ENCODE data around the gene AKAP12. TPM values are rescaled to one million over a fixed set of nuclear protein-coding genes. Genes with fewer than 3 reads are reported as not detected.

Gene AKAP12
- total RNA-seq, 1 donor from 2014 or later: 154 TPM

DNA sequence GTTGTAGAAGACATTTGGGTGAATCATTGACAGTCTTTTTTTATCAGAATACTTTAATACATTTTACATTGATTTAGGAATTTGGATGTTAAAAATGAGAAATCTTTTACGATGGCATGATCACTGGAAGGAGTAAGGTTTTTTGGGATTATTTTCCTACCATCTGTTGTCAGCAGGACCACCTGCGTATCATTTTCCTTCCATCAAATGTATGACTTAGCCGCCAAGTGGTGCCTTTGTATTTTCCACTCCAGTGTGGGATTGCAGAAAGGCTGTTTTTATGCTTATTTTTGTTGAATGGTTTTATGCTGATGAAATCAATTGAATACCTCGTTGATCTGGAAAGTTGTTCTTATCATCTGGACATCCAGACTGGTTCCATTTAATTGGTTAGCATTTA lies 35.8 kb downstream of the AKAP12 start:
- H3K36me3 Mint-ChIP-seq (ENCODE audit: unreplicated experiment): no peaks in the 10 kb centered on the region
- no peak for DNase-seq (ENCODE audit: extremely low spot score, unreplicated experiment)
- H3K27me3 Mint-ChIP-seq (ENCODE audit: unreplicated experiment): no peaks in the 10 kb centered on the region
- TF ChIP-seq, protein P1, sequence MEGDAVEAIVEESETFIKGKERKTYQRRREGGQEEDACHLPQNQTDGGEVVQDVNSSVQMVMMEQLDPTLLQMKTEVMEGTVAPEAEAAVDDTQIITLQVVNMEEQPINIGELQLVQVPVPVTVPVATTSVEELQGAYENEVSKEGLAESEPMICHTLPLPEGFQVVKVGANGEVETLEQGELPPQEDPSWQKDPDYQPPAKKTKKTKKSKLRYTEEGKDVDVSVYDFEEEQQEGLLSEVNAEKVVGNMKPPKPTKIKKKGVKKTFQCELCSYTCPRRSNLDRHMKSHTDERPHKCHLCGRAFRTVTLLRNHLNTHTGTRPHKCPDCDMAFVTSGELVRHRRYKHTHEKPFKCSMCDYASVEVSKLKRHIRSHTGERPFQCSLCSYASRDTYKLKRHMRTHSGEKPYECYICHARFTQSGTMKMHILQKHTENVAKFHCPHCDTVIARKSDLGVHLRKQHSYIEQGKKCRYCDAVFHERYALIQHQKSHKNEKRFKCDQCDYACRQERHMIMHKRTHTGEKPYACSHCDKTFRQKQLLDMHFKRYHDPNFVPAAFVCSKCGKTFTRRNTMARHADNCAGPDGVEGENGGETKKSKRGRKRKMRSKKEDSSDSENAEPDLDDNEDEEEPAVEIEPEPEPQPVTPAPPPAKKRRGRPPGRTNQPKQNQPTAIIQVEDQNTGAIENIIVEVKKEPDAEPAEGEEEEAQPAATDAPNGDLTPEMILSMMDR (IDR thresholded peaks at IDR 0.05): no peak
- H3K4me3 Mint-ChIP-seq (ENCODE audit: unreplicated experiment): no peak overlapping the region
- peak overlapping the region; percentile 90 for H3K27ac Mint-ChIP-seq (ENCODE audit: unreplicated experiment)
- H3K9me3 Mint-ChIP-seq (ENCODE audit: unreplicated experiment): no peaks in the 10 kb centered on the region
- peaks cover 52% of the 10 kb centered on the region for H3K4me1 Mint-ChIP-seq (ENCODE audit: unreplicated experiment)

DNA sequence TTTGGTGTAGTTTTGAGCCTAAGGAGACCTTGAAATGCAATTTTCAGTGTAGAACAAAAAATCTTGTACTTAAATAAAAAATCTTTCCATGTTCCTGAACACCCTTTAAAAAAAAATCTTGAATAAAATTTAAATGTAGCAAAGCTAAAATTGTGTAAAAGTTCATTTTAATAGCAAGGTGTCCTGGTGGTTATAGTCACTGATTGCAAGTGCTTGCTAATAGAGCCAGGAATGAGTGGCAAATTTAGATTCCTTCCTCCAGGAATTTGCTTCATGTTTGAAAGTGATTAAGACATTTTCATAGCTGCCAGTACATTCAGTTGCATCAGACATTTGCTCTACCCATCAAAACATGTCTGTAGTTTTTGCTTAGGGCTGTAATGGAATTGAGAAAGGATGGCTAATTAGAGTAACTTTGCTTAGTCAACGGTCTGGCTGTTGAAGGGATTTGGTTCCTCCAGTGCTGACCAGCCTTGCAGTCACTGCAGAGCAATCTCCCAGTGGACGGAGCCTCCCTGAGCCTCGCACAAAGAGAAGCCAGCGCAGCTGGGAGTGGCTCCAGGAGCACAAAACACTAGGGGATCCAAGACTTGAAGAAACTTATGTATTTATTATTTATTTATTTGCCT lies 36.5 kb downstream of the AKAP12 start:
- H3K4me1 Mint-ChIP-seq (ENCODE audit: unreplicated experiment): peaks cover 48% of the 10 kb centered on the region
- H3K27me3 Mint-ChIP-seq (ENCODE audit: unreplicated experiment): no peaks in the 10 kb centered on the region
- TF ChIP-seq, protein P1 (IDR thresholded peaks at IDR 0.05): peak; percentile 25
- H3K4me3 Mint-ChIP-seq (ENCODE audit: unreplicated experiment): peak overlapping the region; percentile 19
- H3K27ac Mint-ChIP-seq (ENCODE audit: unreplicated experiment): peak overlapping the region; percentile 90
- DNase-seq (ENCODE audit: extremely low spot score, unreplicated experiment): no peak
- H3K9me3 Mint-ChIP-seq (ENCODE audit: unreplicated experiment): no peaks in the 10 kb centered on the region
- no peaks in the 10 kb centered on the region for H3K36me3 Mint-ChIP-seq (ENCODE audit: unreplicated experiment)

DNA sequence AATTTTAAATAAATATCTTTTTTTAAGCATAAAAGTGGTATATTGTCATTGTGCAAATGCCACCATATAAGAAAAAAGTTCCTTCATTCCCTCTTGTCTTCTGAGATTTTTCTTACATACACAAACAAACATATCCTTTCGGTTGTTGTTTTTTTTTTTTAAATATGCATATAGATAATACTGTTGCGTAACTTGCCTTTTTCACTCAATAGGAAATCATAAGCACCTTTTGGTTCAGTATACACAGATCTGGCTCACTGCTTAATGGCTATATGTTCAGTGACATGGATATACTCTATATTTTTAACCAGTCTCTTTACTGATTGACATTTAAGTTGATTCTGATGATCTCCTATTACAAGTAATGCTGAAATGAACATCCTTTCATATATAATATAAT lies 40.1 kb downstream of the AKAP12 start:
- peaks cover 38% of the 10 kb centered on the region for H3K4me1 Mint-ChIP-seq (ENCODE audit: unreplicated experiment)
- H3K4me3 Mint-ChIP-seq (ENCODE audit: unreplicated experiment): no peak overlapping the region
- TF ChIP-seq, protein P1 (IDR thresholded peaks at IDR 0.05): no peak
- H3K27ac Mint-ChIP-seq (ENCODE audit: unreplicated experiment): no peak overlapping the region
- no peaks in the 10 kb centered on the region for H3K36me3 Mint-ChIP-seq (ENCODE audit: unreplicated experiment)
- DNase-seq (ENCODE audit: extremely low spot score, unreplicated experiment): no peak
- no peaks in the 10 kb centered on the region for H3K27me3 Mint-ChIP-seq (ENCODE audit: unreplicated experiment)
- no peaks in the 10 kb centered on the region for H3K9me3 Mint-ChIP-seq (ENCODE audit: unreplicated experiment)

DNA sequence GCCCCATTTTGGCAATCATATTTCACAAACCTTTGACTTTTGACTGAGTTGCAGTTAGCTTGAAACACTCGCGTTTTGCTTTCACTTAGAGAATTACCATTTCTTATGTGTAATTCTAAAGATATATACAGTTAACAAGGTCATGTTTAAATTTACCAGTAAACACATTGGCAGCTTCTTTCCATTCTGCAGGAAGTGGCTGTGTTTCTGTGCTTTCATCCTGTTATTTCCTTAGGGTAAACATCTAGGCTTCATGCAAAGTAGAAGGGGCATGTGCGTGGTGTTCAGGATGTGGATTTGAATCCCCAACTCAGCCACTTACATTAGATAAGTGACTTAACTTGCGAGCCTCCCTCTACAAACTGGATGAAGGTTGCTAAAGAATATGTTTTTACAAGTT lies 41.1 kb downstream of the AKAP12 start:
- H3K36me3 Mint-ChIP-seq (ENCODE audit: unreplicated experiment): no peaks in the 10 kb centered on the region
- H3K27ac Mint-ChIP-seq (ENCODE audit: unreplicated experiment): no peak overlapping the region
- no peak for DNase-seq (ENCODE audit: extremely low spot score, unreplicated experiment)
- H3K4me3 Mint-ChIP-seq (ENCODE audit: unreplicated experiment): no peak overlapping the region
- TF ChIP-seq, protein P1 (IDR thresholded peaks at IDR 0.05): no peak
- H3K4me1 Mint-ChIP-seq (ENCODE audit: unreplicated experiment): peaks cover 42% of the 10 kb centered on the region
- no peaks in the 10 kb centered on the region for H3K27me3 Mint-ChIP-seq (ENCODE audit: unreplicated experiment)
- H3K9me3 Mint-ChIP-seq (ENCODE audit: unreplicated experiment): no peaks in the 10 kb centered on the region

DNA sequence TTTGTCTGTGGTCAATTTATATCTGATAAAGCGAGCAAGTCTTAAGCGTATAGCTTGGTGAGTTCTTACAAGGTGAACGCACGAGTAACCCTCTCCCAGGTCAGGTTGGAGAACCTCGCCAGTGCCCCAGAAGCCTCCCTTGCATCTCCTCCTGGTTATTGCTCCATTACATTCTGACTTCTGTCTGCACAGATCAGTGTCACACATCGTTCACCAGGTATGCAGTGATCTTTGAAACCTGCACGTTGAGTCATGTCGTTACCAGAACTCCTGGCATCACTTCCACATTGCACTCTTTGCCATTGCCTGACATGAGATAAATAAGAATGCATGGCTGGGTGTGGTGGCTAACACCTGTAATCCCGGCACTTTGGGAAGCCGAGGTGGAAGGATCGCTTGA lies 44.2 kb downstream of the AKAP12 start:
- Mint-ChIP-seq H3K4me1 (ENCODE audit: unreplicated experiment) (peaks cover 32% of the 10 kb centered on the region), H3K27me3 (ENCODE audit: unreplicated experiment) (no peaks in the 10 kb centered on the region)

More for the DNA sequence above, 44.2 kb downstream of the AKAP12 start:
- H3K27ac Mint-ChIP-seq (ENCODE audit: unreplicated experiment): no peak overlapping the region
- H3K36me3 Mint-ChIP-seq (ENCODE audit: unreplicated experiment): no peaks in the 10 kb centered on the region
- no peak overlapping the region for H3K4me3 Mint-ChIP-seq (ENCODE audit: unreplicated experiment)
- TF ChIP-seq, protein P1 (IDR thresholded peaks at IDR 0.05): no peak
- no peak for DNase-seq (ENCODE audit: extremely low spot score, unreplicated experiment)
- H3K9me3 Mint-ChIP-seq (ENCODE audit: unreplicated experiment): no peaks in the 10 kb centered on the region

Measured in osteocyte (in vitro differentiated cells).